HG02642 (cell line): ENCODE data around the gene TENM3.
"Not testable (repeated sequence)": the region's sequence is repeated elsewhere in the genome, so short reads cannot be mapped to it uniquely, and the experiment has no call there.

ENCODE experiments used
- ATAC-seq: cut with Tn5 transposase; IDR thresholded peaks from one replicate; pipeline ENCODE4 v1.9.1; 2021; ENCODE audit warnings: mild to moderate bottlenecking; ENCODE audit not compliant: unreplicated experiment, poor library complexity

TENM3 gene

DNA sequence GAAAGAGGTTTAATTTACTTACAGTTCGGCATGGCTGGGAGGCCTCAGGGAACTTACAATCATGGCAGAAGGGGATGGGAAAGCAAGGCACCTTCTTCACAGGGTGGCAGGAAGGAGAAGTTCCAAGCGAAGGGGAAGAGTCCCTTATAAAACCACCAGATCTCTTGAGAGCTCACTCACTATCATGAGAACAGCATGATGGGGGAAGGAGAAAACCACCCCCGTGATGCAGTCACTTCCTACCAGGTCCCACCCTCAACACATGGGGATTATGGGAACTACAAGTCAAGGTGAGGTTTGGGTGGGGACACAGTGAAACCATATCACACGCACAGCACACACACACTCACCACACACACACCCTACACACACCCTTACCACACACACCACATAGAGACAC is 569.7 kb downstream of the TENM3 start:
- ATAC-seq: no peak

DNA sequence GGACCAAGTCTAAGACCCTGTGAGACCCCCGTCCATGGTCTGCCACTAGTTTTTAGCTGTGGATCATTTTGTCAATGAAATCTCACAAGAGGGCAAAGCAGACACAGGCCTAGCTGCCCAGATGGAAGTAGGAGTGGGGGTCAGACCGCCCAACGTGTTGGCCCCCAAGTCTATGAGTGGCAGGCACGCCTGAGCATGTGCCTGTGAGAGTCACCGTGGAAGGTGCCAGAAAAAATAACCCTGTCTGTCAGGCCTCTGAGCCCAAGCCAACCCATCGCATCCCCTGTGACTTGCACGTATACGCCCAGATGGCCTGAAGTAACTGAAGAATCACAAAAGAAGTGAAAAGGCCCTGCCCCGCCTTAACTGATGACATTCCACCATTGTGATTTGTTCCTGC is 570.9 kb downstream of the TENM3 start:
- not testable (repeated sequence) for ATAC-seq

DNA sequence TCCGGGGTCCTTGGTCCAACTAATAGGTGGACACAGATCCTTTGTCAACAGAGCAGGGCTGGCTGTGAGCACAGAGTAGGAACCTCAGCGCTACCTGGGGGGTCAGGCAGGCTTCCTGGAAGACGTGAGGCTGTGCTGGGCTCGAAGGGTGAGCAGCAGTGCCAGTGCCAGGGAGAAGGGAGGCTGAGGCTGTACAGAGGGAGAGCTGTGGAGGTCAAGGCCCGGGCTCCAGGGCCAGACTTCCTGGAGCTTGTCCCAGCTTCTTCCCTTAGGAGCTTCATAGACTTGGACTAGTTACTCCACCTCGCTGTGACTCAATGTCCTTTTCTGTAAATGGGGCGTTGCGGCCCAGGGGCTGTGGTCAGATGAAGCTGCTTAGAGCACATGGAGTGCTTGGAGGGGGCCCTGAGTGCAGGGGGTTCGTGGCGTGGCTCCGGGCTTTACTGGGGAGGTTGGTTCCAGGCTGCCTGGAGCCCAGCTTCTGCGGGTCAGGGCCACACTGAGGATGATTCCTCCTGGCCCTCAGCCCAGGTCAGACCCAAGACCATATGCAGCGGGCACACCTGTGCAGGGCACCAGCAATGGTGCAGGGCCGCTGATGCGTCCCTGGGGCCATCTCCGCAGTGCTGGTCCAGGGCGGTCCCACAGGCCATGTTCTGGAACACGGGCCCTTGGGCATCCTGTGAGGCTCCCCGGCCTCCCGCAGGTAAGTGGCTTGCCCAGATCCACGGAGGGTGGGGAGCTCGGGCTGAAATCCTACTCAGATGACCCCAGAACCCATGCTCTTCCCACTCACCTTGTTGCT is 575.9 kb downstream of the TENM3 start:
- ATAC-seq: no peak

DNA sequence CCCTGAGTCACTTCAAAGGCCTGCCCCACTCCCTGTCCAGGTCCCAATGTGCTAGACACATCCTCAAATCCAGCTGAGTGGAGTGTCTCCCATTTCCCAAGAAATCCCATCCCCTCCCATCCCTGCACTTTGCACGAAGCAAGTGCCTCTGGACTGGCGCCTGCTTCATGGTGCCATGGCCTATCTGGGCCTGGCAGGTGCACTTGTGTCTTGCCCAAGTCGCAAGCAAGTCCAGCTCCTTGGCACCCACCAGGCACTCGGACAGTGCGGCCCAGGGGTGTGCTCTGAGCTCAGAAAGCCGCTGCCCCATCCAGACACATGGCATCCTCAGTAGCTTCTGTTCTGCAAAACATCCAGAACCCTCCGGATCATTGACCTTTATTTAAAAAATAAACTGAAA is 576.5 kb downstream of the TENM3 start:
- no peak for ATAC-seq

DNA sequence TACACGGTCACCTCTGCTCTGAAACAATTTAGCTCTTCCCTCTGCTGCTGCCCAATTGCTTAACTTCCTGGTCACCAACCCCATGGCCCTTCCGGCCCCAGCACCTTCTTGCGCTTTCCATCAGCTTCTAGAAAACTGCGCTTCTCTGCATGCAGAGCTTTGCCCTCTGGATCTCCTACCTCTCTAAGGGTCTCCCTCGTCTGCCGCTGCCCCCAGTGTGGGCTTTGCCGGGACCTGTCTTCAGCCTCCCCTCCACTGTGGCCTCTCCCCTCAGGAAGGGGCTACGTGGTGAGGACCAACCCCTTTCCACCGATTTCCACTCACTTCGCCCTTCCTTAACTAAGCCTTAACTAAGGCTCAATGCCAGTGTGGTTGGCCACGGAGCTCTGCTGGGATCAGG is 579.4 kb downstream of the TENM3 start:
- ATAC-seq: no peak

DNA sequence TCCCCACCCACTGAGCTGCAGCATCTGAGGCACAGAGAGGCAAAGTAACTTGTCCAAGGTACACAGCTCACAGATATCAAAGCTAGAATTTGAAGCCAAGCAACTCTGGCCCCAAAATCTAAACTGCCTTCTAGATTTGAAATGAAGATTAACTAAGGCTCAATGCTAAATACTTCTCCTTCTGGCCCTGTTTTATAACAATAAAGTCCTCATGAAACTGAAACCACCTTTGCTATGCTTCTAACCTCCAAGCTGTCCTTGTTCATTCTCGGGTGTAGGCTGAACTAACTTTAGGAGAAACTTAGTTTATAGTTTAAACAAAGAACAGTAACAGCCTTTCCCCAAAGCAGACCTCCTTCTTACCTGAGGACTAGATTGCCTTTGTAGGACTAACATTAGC is 580.4 kb downstream of the TENM3 start:
- peak; percentile 45 for ATAC-seq

DNA sequence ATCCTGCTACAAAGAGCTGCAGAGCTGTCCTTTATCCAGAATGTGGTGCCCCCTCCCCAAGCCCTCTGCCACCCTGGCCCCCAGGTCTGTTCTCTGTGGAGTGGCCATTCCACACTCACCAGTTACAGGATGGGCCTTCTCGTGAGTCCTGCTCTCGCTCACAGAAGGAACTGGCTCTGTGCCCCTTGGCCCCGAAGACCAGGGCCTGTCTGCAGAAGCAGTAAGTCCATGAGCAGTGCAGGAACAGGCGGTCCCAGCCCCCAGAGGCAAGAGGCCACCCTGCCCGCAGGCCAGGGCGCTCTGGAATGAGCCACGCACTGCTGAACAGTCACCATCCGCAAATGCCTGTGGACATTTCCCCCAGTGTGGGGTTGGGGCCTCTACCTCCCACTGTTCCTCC is 581.8 kb downstream of the TENM3 start:
- no peak for ATAC-seq

DNA sequence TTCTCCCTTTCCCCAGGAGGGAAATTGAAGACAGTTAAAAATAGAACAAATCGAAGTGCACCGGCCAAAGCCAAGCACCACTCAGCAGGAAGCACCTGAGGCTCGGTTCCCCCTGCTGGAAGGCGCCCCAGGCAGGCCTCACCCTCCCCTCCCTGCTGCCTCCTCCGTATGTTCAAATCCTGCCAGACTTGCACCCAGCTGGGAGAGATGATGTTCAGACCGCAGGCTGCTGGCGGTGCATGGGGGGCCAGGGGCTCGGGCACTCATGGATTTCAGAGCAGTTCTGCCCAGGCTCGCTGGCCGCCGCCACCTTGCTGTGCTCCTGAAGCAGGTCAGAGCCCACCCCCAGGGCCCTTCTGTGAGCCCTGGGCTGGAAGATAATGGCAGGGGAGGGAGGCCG is 582.6 kb downstream of the TENM3 start:
- no peak for ATAC-seq

DNA sequence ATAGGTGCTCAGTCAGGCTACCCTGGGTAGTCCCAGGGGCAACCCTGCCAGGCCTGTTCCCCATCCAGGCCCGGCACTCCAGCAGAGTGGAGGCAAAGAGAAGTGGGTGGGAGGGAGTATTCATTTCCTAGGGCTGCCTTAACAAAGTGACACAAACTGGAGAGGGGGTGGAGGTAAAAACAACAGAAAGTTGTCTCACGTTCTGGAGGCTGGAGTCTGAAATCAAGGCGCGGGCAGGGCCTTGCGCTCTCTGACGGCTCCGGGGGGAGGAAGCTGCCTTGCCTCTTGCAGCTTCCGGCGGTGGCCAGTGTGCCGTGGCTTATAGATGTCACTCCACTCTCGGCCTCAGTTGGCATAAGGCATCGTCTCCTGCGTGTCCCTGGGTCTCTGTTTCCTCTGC is 583.2 kb downstream of the TENM3 start:
- ATAC-seq: peak; percentile 74

DNA sequence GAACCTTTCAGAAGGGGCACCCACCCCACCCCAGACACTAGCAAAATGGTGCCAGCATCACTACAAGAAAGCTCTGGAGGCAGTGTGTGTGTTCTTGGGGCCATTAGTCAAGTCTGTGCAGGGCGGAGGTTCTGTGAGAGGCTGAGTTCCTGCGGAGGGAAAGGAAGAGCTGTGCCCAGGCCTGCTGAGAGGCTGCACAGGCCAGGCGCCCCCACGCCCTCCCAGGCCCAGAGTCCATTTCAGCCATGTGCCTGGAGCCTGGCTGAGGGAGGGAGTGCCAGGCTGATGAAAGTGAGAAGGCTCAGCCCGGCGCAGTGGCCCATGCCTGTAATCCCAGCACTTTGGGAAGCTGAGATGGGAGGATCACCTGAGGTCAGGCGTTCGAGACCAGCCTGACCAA is 584.0 kb downstream of the TENM3 start:
- ATAC-seq: no peak

DNA sequence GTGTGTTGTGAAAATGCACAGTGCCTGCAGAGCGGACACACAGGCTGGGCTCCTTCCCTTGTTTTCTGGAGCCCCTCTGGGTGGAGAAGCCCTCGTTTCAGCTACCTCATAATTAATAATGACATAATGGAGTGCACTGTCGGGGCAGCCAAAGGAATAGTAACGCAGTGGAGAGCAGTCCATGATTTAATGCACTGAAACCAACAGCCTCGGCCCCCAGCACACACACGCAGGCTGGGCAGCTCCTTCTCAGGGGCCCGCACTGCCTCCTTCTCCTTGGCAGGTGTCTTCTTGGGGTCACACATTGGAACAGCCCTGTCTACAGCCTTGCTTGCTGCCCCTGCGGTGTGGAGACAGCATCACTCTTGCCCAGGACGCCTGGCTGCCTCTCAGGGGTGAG is 584.8 kb downstream of the TENM3 start:
- ATAC-seq: no peak

DNA sequence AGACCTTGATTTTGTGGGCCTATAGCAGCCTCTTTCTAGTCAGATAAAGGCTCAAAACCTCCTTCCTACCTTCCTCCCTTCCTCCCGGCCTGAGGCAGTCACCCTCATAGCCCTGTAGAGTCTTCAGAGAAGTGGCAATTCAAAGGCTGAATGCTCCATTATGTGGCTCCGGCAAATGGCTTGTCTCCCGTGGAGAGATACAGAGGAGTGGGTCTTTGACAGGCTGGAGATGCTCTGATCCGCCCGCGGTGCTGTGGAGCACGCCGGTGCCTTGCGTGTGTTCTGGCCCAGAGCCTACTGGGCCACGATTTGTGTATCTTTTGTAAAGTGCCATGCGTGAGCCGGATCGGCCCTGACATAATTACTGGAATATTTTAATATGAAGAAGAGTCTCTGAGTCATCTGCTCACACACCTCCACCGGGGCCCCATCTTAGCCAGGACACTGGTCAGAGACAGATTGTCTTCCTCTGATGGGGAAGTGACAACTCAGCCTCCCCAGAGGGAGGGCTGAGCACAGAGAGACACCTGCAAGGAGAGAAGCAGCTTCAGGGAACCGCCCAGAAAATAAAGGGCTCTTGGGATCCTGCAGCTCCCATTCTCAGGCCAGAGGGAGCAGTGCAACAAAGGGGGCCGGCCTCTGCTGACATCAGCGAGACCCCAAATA is 585.3 kb downstream of the TENM3 start:
- ATAC-seq: no peak

DNA sequence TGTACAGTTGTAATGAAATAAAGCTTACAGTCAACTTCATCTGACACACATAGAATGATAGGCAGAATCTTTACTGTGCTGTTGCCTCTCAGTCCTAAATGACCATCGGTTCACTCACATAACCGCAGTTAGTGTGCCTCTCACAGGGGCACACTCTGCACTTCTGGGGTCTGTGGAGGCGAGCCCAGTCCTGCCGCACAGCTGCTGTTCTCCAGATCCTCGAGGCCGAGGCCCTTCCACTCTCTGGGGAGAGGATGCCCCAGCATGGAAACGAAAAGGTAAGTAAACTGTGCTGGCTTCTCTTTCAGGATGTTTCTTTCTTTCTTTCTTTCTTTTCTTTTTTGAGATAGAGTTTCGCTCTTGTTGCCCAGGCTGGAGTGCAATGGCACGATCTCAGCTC is 586.0 kb downstream of the TENM3 start:
- ATAC-seq: no peak

DNA sequence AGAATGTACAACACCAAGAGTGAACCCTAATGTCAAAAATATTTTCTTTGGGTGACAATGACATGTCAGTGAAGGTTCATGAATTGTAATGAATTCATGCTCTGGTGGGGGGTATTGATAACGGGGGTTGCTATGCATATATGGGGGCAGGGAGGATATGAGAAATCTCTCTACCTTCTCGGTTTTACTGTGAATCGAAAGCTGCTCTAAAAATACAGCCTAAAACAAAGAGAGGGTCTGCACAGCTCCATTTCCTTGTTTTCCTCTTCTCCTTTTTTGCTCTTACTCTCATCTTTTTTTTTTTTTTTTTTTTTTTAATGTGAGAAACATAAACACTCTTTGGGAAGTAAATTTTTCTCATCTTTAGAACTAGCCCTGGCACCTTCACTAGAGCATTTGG is 588.2 kb downstream of the TENM3 start:
- ATAC-seq: peak; percentile 45

DNA sequence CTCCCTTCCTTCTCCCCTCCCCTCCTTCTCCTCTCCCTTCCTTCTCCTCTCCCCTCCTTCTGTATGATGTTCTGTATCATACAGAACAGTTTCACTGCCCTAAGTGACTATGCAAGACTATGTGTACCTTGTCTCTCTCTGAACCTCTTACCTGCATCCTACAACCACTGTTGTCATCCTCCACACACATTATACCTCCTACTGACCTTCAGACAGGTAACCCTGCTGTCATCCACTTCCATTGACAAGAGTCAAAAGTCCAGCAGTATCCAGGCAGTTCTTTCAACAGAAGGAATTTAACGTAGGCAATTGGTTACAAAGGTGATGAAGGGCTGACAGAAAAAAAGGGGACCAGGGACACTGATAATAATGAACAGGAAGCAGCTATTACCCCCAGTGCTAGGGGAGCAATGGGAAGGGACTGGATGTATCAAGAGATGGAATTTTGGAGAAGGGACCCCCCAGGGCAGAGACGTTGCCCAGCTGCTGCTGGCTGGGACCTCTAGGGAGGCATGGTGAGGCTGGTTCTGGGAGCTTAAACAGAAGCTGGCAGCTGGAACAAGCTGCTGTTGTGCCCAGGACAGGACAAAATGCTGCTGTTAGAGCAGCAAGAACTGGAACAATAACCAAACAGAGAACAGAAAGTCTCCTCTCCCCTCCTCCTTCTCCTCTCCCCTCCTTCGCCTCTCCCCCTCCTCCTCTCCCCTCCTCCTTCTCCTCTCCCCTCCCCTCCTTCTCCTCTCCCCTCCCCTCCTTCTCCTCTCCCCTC is 589.3 kb downstream of the TENM3 start:
- no peak for ATAC-seq

DNA sequence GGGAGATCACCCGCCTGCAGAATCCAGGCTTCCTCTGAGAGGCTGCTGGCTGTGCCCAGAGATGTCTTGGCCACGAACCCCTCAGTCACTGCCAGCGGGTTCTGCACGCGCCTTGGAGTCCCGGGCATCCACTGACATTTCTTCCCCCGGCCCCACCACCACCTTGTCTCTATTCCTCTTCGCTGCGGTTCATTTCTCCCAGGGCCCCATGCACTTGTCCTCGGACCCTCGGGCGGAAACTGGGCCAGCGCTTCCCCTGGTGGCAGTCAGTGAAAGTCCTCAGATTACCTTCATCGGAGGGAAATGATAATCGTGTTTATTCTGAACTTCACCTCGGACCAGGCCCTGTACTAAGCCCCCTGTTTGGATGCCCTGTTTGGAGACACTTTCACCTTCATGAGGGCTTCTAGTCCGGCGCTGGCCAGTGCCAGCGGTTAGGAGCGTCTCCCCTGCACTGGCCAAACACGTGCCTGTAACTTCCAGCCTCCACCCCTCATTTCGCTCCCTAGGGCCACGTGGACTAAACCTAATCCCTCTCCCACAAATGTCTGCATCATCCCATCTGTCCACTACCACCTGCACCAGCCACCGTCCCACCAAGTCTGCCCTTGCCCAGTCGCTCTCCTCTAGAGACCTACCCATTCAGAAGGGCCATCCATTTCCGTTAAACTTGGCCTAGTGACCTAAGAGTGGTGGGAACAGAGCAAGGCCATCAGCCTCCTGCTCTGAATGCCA is 592.0 kb downstream of the TENM3 start:
- no peak for ATAC-seq

DNA sequence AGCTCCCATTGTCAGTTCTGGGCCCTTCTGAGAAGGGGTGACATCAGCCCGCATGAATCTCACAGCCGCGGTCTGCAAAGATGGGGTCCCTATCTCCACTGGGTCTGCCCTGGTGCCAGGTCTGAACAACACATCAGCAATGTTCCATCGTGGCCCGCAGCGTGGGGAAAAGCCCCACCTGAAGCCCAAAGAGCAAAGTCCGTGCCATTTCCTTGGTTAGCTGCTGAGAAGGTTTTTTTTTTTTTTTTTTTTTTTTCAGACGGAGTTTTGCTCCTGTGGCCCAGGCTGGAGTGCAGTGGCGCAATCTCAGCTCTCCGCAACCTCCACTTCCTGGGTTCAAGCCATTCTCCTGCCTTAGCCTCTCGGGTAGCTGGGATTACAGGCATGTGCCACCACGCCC is 594.6 kb downstream of the TENM3 start:
- ATAC-seq: no peak

DNA sequence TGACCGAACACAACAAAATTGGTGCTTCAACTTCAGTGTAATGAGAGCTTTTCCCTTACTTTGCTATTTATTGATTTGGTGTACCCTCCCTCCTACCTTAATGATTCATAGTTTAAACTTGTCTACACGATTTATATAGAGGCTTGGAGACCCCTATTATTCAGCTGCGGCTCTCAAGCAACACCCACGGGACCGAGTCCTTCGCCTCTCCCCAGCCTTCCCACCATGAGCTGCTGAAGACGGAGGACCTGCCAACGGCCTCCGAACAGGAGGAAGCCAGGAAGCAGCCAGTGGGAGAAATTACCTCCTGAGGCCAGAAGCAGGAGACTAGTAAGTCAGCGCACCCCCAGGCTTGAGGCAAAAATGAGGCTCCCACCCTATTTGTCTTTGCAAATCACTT is 595.3 kb downstream of the TENM3 start:
- ATAC-seq: no peak

DNA sequence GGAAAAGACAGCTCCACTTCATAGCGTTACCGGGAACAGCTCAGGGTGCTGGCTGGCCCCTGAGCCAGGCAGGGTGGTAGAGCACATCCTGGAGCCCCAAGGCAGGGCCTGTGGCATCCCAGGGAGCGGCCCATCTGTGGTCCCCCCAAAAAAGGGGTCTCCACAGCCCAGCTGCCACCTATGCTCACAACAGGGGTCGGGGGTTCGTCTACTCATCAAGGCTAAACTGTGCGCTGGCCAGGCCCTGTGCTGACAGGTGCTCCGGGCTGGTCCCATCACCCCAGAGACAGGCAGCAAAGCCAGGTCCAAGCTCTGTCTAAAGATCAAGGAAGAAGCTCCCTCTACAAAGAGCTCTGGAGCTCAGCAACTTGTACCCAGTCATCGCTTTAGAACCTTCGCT is 596.1 kb downstream of the TENM3 start:
- no peak for ATAC-seq

DNA sequence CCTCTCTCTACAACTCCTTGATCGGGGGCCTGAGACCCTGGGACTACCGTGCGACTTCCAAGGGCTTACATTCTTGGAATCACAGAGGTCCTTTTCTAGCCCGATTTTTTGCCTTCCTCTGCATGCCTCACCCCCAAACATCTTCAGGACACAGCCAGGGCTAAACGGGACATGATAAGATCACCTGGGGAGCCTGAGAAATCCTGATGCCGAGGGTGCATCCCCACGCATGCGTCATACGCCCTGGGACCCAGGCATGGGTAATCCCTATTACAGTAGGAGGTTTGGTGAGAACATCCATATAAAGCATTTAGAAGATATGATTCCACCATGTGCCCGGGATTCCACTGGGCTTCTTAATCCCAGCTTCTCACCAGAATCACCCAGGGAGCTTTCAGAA is 596.9 kb downstream of the TENM3 start:
- ATAC-seq: no peak
